HEK293T (cell line): Measurements from ENCODE around the gene SERGEF.

ENCODE experiments used
- ARNT ChIP-seq: fragments of 450-650 bp; IDR thresholded peaks from 2 replicates; pipeline ENCODE4 v1.6.1; 2017; ENCODE audit warnings: mild to moderate bottlenecking
- BHLHE40 ChIP-seq: fragments of 450-650 bp; IDR thresholded peaks from 2 replicates; pipeline ENCODE4 v1.6.1; 2016; ENCODE audit warnings: mild to moderate bottlenecking, moderate library complexity, borderline replicate concordance
- ELF4 ChIP-seq: fragments of 450-650 bp; IDR thresholded peaks from 2 replicates; pipeline ENCODE4 v1.6.1; 2017; ENCODE audit warnings: antibody characterized with exemption
- FOXA1 ChIP-seq: fragments of 450-650 bp; IDR thresholded peaks from 2 replicates; pipeline ENCODE4 v1.6.1; 2016; ENCODE audit warnings: mild to moderate bottlenecking
- FOXK2 ChIP-seq: fragments of 450-650 bp; IDR thresholded peaks from 2 replicates; pipeline ENCODE4 v1.6.1; 2016; ENCODE audit warnings: mild to moderate bottlenecking
- FOXM1 ChIP-seq: fragments of 450-650 bp; IDR thresholded peaks from 2 replicates; pipeline ENCODE4 v1.6.1; 2017; ENCODE audit warnings: mild to moderate bottlenecking, borderline replicate concordance
- HDGF ChIP-seq: fragments of 450-650 bp; IDR thresholded peaks from 2 replicates; pipeline ENCODE4 v1.6.1; 2017; ENCODE audit warnings: antibody characterized with exemption, borderline replicate concordance
- LEF1 ChIP-seq: fragments of 450-650 bp; IDR thresholded peaks from 2 replicates; pipeline ENCODE4 v1.6.1; 2017; ENCODE audit warnings: mild to moderate bottlenecking, borderline replicate concordance
- NFRKB ChIP-seq: fragments of 450-650 bp; IDR thresholded peaks from 2 replicates; pipeline ENCODE4 v1.6.1; 2016; ENCODE audit warnings: mild to moderate bottlenecking, moderate library complexity
- SP1 ChIP-seq: fragments of 450-650 bp; IDR thresholded peaks from 2 replicates; pipeline ENCODE4 v1.6.1; 2017
- SUZ12 ChIP-seq: fragments of 450-650 bp; IDR thresholded peaks from 2 replicates; pipeline ENCODE4 v1.6.1; 2016; ENCODE audit warnings: mild to moderate bottlenecking
- TARDBP ChIP-seq: fragments of 450-650 bp; IDR thresholded peaks from 2 replicates; pipeline ENCODE4 v1.6.1; 2016
- ZNF384 ChIP-seq: fragments of 450-650 bp; IDR thresholded peaks from 2 replicates; pipeline ENCODE4 v1.6.1; 2016

GRCh38 chr11:17931595-17931994, 81.3 kb downstream of the SERGEF start:
- no peak for TF ChIP-seq FOXK2
- no peak for TF ChIP-seq TARDBP
- no peak for TF ChIP-seq BHLHE40
- no peak for TF ChIP-seq ELF4
- TF ChIP-seq FOXA1 = no peak
- no peak for TF ChIP-seq FOXM1
- TF ChIP-seq HDGF = no peak
- TF ChIP-seq ARNT = no peak
- no peak for TF ChIP-seq LEF1
- TF ChIP-seq SP1 = no peak
- no peak for TF ChIP-seq NFRKB
- TF ChIP-seq ZNF384 = no peak
- no peak for TF ChIP-seq SUZ12
